GM12878 (cell line): ENCODE measurements around the gene RHOG. TPM values are rescaled to one million over a fixed set of nuclear protein-coding genes. Genes with fewer than 3 reads are reported as not detected.

Source experiments
- polyA plus RNA-seq, 11 experiments: library from polyadenylated mRNA; depleted of rRNA in 4 of 11; unstranded in 6 of 11; stranded (reverse) in 5 of 11; fragments of >200 nt; fragmentation: Nextera tagmentation in 4 of 11; fragmentation: Illumina TruSeq in 1 of 11; extraction: Ambion mirVana in 4 of 11; extraction: Trizol in 1 of 11; gene quantifications; 1 replicate in 1 of 11; 2 replicates in 10 of 11; pipeline versions ENCODE4 v1.2.1 to v1.2.3, GENCODE V29; 2011 to 2016; ENCODE audit warnings: inconsistent platforms in 2 of 11, missing spikeins in 2 of 11, low read depth in 1 of 11
- small RNA-seq: library from RNA; depleted of rRNA; stranded (forward); fragments of <200 nt; gene quantifications from one replicate; pipeline ENCODE3, GENCODE V24; 2014
- total RNA-seq, 4 experiments: library from RNA; depleted of rRNA in 3 of 4; stranded (reverse); fragments of >200 nt in 3 of 4; fragmentation: Illumina TruSeq in 1 of 4; extraction: Trizol in 1 of 4; gene quantifications; 2 replicates each; pipeline versions ENCODE4 v1.2.1 to v1.2.3, GENCODE V29; 2013 to 2021

The RHOG gene
- total and polyA plus RNA-seq, 10 of the 15 experiments (the other 5 are each of a cell fraction or from before 2014, with no cell fraction given) = 16.0 to 172 (median 94.8) TPM

Small RNA genes within 50 kb of the gene (small RNA-seq; reads per million reads assigned to genes)
- gene RNU7-50P = not detected

Other genes starting within 250 kb of the RHOG start
- not detected in 2 replicates for gene ART5, start 199.0 kb downstream of the RHOG start, total RNA-seq (2014; rRNA removed)
- not detected in 2 replicates for gene ART5, start 199.0 kb downstream of the RHOG start, total RNA-seq (2014; rRNA removed; fragmentation: Illumina TruSeq; extraction: Trizol)
- not detected in 2 replicates for gene ART5, start 199.0 kb downstream of the RHOG start, total RNA-seq (2021)
- gene ART5, start 199.0 kb downstream of the RHOG start, polyA plus RNA-seq (2011; rRNA removed) = not detected in 2 replicates
- gene ART5, start 199.0 kb downstream of the RHOG start, polyA plus RNA-seq (2014; fragmentation: Illumina TruSeq; extraction: Trizol) = not detected in 2 replicates
- gene ART5, start 199.0 kb downstream of the RHOG start, polyA plus RNA-seq (2014; fragmentation: Nextera tagmentation; extraction: Ambion mirVana) = not detected
- 0.06 TPM in 1 of 2 replicates, not detected in the other for gene ART5, start 199.0 kb downstream of the RHOG start, polyA plus RNA-seq (2014; rRNA removed)
- not detected for gene ART5, start 199.0 kb downstream of the RHOG start, polyA plus RNA-seq (2016; fragmentation: Nextera tagmentation; extraction: Ambion mirVana)
- not detected in 2 replicates for gene ART1, start 195.8 kb downstream of the RHOG start, total RNA-seq (2014; rRNA removed)
- not detected in 2 replicates for gene ART1, start 195.8 kb downstream of the RHOG start, total RNA-seq (2014; rRNA removed; fragmentation: Illumina TruSeq; extraction: Trizol)
- gene ART1, start 195.8 kb downstream of the RHOG start, total RNA-seq (2021) = not detected in 2 replicates
- gene ART1, start 195.8 kb downstream of the RHOG start, polyA plus RNA-seq (2011; rRNA removed) = not detected in 2 replicates
- not detected in 2 replicates for gene ART1, start 195.8 kb downstream of the RHOG start, polyA plus RNA-seq (2014; fragmentation: Illumina TruSeq; extraction: Trizol)
- gene ART1, start 195.8 kb downstream of the RHOG start, polyA plus RNA-seq (2014; fragmentation: Nextera tagmentation; extraction: Ambion mirVana) = not detected
- gene ART1, start 195.8 kb downstream of the RHOG start, polyA plus RNA-seq (2014; rRNA removed) = not detected in 2 replicates
- not detected for gene ART1, start 195.8 kb downstream of the RHOG start, polyA plus RNA-seq (2016; fragmentation: Nextera tagmentation; extraction: Ambion mirVana)
- gene CHRNA10, start 169.6 kb downstream of the RHOG start, total RNA-seq (2014; rRNA removed) = 1.0 and 1.5 TPM in 2 replicates
- gene CHRNA10, start 169.6 kb downstream of the RHOG start, total RNA-seq (2014; rRNA removed; fragmentation: Illumina TruSeq; extraction: Trizol) = 0.85 and 1.2 TPM in 2 replicates
- 0.93 and 1.5 TPM in 2 replicates for gene CHRNA10, start 169.6 kb downstream of the RHOG start, total RNA-seq (2021)
- gene CHRNA10, start 169.6 kb downstream of the RHOG start, polyA plus RNA-seq (2011; rRNA removed) = 0.24 and 0.39 TPM in 2 replicates
- 0.33 and 0.73 TPM in 2 replicates for gene CHRNA10, start 169.6 kb downstream of the RHOG start, polyA plus RNA-seq (2014; fragmentation: Illumina TruSeq; extraction: Trizol)
- gene CHRNA10, start 169.6 kb downstream of the RHOG start, polyA plus RNA-seq (2014; fragmentation: Nextera tagmentation; extraction: Ambion mirVana) = under 1 TPM; 0.14 to 0.31 TPM
- gene CHRNA10, start 169.6 kb downstream of the RHOG start, polyA plus RNA-seq (2014; rRNA removed) = 0.68 and 1.4 TPM in 2 replicates
- gene CHRNA10, start 169.6 kb downstream of the RHOG start, polyA plus RNA-seq (2016; fragmentation: Nextera tagmentation; extraction: Ambion mirVana) = under 1 TPM; 0.32 to 0.45 TPM
- gene NUP98, start 43.4 kb downstream of the RHOG start, total RNA-seq (2014; rRNA removed) = 108 and 115 TPM in 2 replicates
- 87.2 and 87.4 TPM in 2 replicates for gene NUP98, start 43.4 kb downstream of the RHOG start, total RNA-seq (2014; rRNA removed; fragmentation: Illumina TruSeq; extraction: Trizol)
- 69.1 and 74.8 TPM in 2 replicates for gene NUP98, start 43.4 kb downstream of the RHOG start, total RNA-seq (2021)
- gene NUP98, start 43.4 kb downstream of the RHOG start, polyA plus RNA-seq (2011; rRNA removed) = 60.6 and 88.1 TPM in 2 replicates
- 72.0 and 96.6 TPM in 2 replicates for gene NUP98, start 43.4 kb downstream of the RHOG start, polyA plus RNA-seq (2014; fragmentation: Illumina TruSeq; extraction: Trizol)
- 10 to 100 TPM; 21.7 to 23.7 TPM for gene NUP98, start 43.4 kb downstream of the RHOG start, polyA plus RNA-seq (2014; fragmentation: Nextera tagmentation; extraction: Ambion mirVana)
- 75.7 and 82.9 TPM in 2 replicates for gene NUP98, start 43.4 kb downstream of the RHOG start, polyA plus RNA-seq (2014; rRNA removed)
- gene NUP98, start 43.4 kb downstream of the RHOG start, polyA plus RNA-seq (2016; fragmentation: Nextera tagmentation; extraction: Ambion mirVana) = 10 to 100 TPM; 47.8 to 56.0 TPM
- gene PGAP2, start 32.4 kb downstream of the RHOG start, total RNA-seq (2014; rRNA removed) = 23.3 and 24.9 TPM in 2 replicates
- 12.3 and 13.1 TPM in 2 replicates for gene PGAP2, start 32.4 kb downstream of the RHOG start, total RNA-seq (2014; rRNA removed; fragmentation: Illumina TruSeq; extraction: Trizol)
- 26.4 and 27.7 TPM in 2 replicates for gene PGAP2, start 32.4 kb downstream of the RHOG start, total RNA-seq (2021)
- gene PGAP2, start 32.4 kb downstream of the RHOG start, polyA plus RNA-seq (2011; rRNA removed) = 16.6 and 34.5 TPM in 2 replicates
- 25.0 and 30.5 TPM in 2 replicates for gene PGAP2, start 32.4 kb downstream of the RHOG start, polyA plus RNA-seq (2014; fragmentation: Illumina TruSeq; extraction: Trizol)
- 10 to 100 TPM; 25.4 to 37.4 TPM for gene PGAP2, start 32.4 kb downstream of the RHOG start, polyA plus RNA-seq (2014; fragmentation: Nextera tagmentation; extraction: Ambion mirVana)
- gene PGAP2, start 32.4 kb downstream of the RHOG start, polyA plus RNA-seq (2014; rRNA removed) = 35.6 and 36.2 TPM in 2 replicates
- 10 to 100 TPM; 33.4 to 37.2 TPM for gene PGAP2, start 32.4 kb downstream of the RHOG start, polyA plus RNA-seq (2016; fragmentation: Nextera tagmentation; extraction: Ambion mirVana)
- 21.6 and 24.0 TPM in 2 replicates for gene STIM1, start 14.7 kb upstream of the RHOG start, total RNA-seq (2014; rRNA removed)
- 24.9 and 26.0 TPM in 2 replicates for gene STIM1, start 14.7 kb upstream of the RHOG start, total RNA-seq (2014; rRNA removed; fragmentation: Illumina TruSeq; extraction: Trizol)
- 55.9 and 57.7 TPM in 2 replicates for gene STIM1, start 14.7 kb upstream of the RHOG start, total RNA-seq (2021)
- 36.3 and 39.3 TPM in 2 replicates for gene STIM1, start 14.7 kb upstream of the RHOG start, polyA plus RNA-seq (2011; rRNA removed)
- gene STIM1, start 14.7 kb upstream of the RHOG start, polyA plus RNA-seq (2014; fragmentation: Illumina TruSeq; extraction: Trizol) = 29.1 and 37.0 TPM in 2 replicates
- gene STIM1, start 14.7 kb upstream of the RHOG start, polyA plus RNA-seq (2014; fragmentation: Nextera tagmentation; extraction: Ambion mirVana) = 1 to 10 TPM; 8.6 to 9.9 TPM
- 26.7 and 31.0 TPM in 2 replicates for gene STIM1, start 14.7 kb upstream of the RHOG start, polyA plus RNA-seq (2014; rRNA removed)
- 10 to 100 TPM; 31.8 to 36.8 TPM for gene STIM1, start 14.7 kb upstream of the RHOG start, polyA plus RNA-seq (2016; fragmentation: Nextera tagmentation; extraction: Ambion mirVana)